Activated CD4-positive, alpha-beta memory T cell treated with anti-CD3 and anti-CD28 coated beads, Interleukin-2, amount 10 ng/mL, durations not matched to agents 7 days and 5 days (primary cell): Measurements from ENCODE around the gene SATB2. TPM values are rescaled to one million over a fixed set of nuclear protein-coding genes. Genes with fewer than 3 reads are reported as not detected.

Source experiments
- CTCF ChIA-PET: fragments of 350-600 bp; sonication (Branson Sonifier 250); formaldehyde crosslinking; loops from one replicate; lab custom pipeline; 2021; ENCODE audit warnings: antibody characterized with exemption, inconsistent platforms; lab: Charles Lee
- POLR2A ChIA-PET: fragments of 350-600 bp; sonication (Branson Sonifier 250); formaldehyde crosslinking; loops from one replicate; lab custom pipeline; 2021; ENCODE audit warnings: antibody characterized with exemption; lab: Charles Lee
- DNase-seq: peaks from one replicate; pipeline ENCODE4 v3.0.0-alpha.2; 2020
- H3K27ac Mint-ChIP-seq: one replicate; pipeline ENCODE4 v1.8.0; 2021; ENCODE audit warnings: mild to moderate bottlenecking, mixed read lengths
- H3K27me3 Mint-ChIP-seq: one replicate; pipeline ENCODE4 v1.8.0; 2021; ENCODE audit warnings: mixed read lengths
- H3K36me3 Mint-ChIP-seq: one replicate; pipeline ENCODE4 v1.8.0; 2021; ENCODE audit warnings: low read depth, mixed read lengths
- H3K4me1 Mint-ChIP-seq: one replicate; pipeline ENCODE4 v1.8.0; 2021; ENCODE audit warnings: mixed read lengths
- H3K4me3 Mint-ChIP-seq: one replicate; pipeline ENCODE4 v1.8.0; 2021; ENCODE audit warnings: mild to moderate bottlenecking, mixed read lengths
- H3K9me3 Mint-ChIP-seq: one replicate; pipeline ENCODE4 v1.8.0; 2021; ENCODE audit warnings: mixed read lengths
- total RNA-seq, 2 experiments: library from RNA; stranded (reverse); gene quantifications; one replicate each; pipeline ENCODE4 v1.2.3, GENCODE V29; 2021

The SATB2 gene
- total RNA-seq, 2 experiments from 2014 or later = 0.13 to 0.18 TPM

GRCh38 chr2:199439066-199439465 is 18.7 kb downstream of the SATB2 start:
- H3K4me1 Mint-ChIP-seq = no peaks in the 10 kb centered on the region
- H3K9me3 Mint-ChIP-seq = no peaks in the 10 kb centered on the region
- no peaks in the 10 kb centered on the region for H3K36me3 Mint-ChIP-seq
- peaks cover 10% of the 10 kb centered on the region for H3K27me3 Mint-ChIP-seq
- ChIA-PET CTCF (interaction anchor here (1.5 kb wide), 1 partner anchor 124 kb away, joined by 3 read pairs; no protein-coding TSS in a partner anchor), POLR2A (no interaction called here)
- DNase-seq = no peak
- H3K27ac Mint-ChIP-seq = no peak overlapping the region
- H3K4me3 Mint-ChIP-seq = no peak overlapping the region

GRCh38 chr2:199434555-199434954 is 23.2 kb downstream of the SATB2 start:
- Mint-ChIP-seq H3K36me3 (no peaks in the 10 kb centered on the region), H3K4me1 (no peaks in the 10 kb centered on the region), H3K27me3 (peaks cover 7% of the 10 kb centered on the region), H3K27ac (no peak overlapping the region), H3K9me3 (no peaks in the 10 kb centered on the region), H3K4me3 (no peak overlapping the region)
- no peak for DNase-seq
- POLR2A ChIA-PET = no interaction called here
- CTCF ChIA-PET = no interaction called here

- CTCF ChIA-PET = no interaction called here
- POLR2A ChIA-PET = no interaction called here
- Mint-ChIP-seq H3K27me3 (peaks cover 7% of the 10 kb centered on the region), H3K4me1 (no peaks in the 10 kb centered on the region), H3K27ac (no peak overlapping the region), H3K4me3 (no peak overlapping the region), H3K36me3 (no peaks in the 10 kb centered on the region), H3K9me3 (no peaks in the 10 kb centered on the region)
- no peak for DNase-seq
These were observed 24.4 kb downstream of the SATB2 start for GRCh38 chr2:199433204-199433832.

- H3K27ac Mint-ChIP-seq = no peak overlapping the region
- CTCF ChIA-PET = no interaction called here
These were observed 26.0 kb downstream of the SATB2 start for GRCh38 chr2:199431746-199432213.

GRCh38 chr2:199430214-199430613 is 27.5 kb downstream of the SATB2 start:
- Mint-ChIP-seq H3K4me3 (no peak overlapping the region), H3K4me1 (no peaks in the 10 kb centered on the region), H3K9me3 (no peaks in the 10 kb centered on the region), H3K27ac (no peak overlapping the region), H3K36me3 (no peaks in the 10 kb centered on the region), H3K27me3 (peaks cover 4% of the 10 kb centered on the region)
- ChIA-PET POLR2A (no interaction called here), CTCF (no interaction called here)
- no peak for DNase-seq

More at GRCh38 chr2:199431746-199432213, 26.0 kb downstream of the SATB2 start:
- no peak for DNase-seq
- POLR2A ChIA-PET = no interaction called here
- H3K4me1 Mint-ChIP-seq = no peaks in the 10 kb centered on the region
- peaks cover 7% of the 10 kb centered on the region for H3K27me3 Mint-ChIP-seq
- no peaks in the 10 kb centered on the region for H3K9me3 Mint-ChIP-seq
- no peaks in the 10 kb centered on the region for H3K36me3 Mint-ChIP-seq
- no peak overlapping the region for H3K4me3 Mint-ChIP-seq

GRCh38 chr2:199428291-199428690 is 29.4 kb downstream of the SATB2 start:
- Mint-ChIP-seq H3K4me1 (no peaks in the 10 kb centered on the region), H3K27ac (no peak overlapping the region), H3K9me3 (no peaks in the 10 kb centered on the region), H3K4me3 (no peak overlapping the region), H3K36me3 (no peaks in the 10 kb centered on the region), H3K27me3 (peaks cover under 1% of the 10 kb centered on the region)
- CTCF ChIA-PET = no interaction called here
- POLR2A ChIA-PET = no interaction called here
- DNase-seq = no peak

GRCh38 chr2:199424160-199424559 is 33.6 kb downstream of the SATB2 start:
- Mint-ChIP-seq H3K27me3 (no peaks in the 10 kb centered on the region), H3K36me3 (no peaks in the 10 kb centered on the region), H3K9me3 (no peaks in the 10 kb centered on the region), H3K4me1 (no peaks in the 10 kb centered on the region), H3K27ac (no peak overlapping the region), H3K4me3 (no peak overlapping the region)
- ChIA-PET POLR2A (no interaction called here), CTCF (no interaction called here)
- DNase-seq = no peak

- H3K27ac Mint-ChIP-seq = no peak overlapping the region
- ChIA-PET POLR2A (no interaction called here), CTCF (no interaction called here)
- no peak for DNase-seq
- H3K4me3 Mint-ChIP-seq = no peak overlapping the region
- no peaks in the 10 kb centered on the region for H3K9me3 Mint-ChIP-seq
- H3K4me1 Mint-ChIP-seq = no peaks in the 10 kb centered on the region
- no peaks in the 10 kb centered on the region for H3K36me3 Mint-ChIP-seq
- H3K27me3 Mint-ChIP-seq = no peaks in the 10 kb centered on the region
These were observed 38.3 kb downstream of the SATB2 start for GRCh38 chr2:199419428-199419827.

GRCh38 chr2:199414465-199414864 is 43.3 kb downstream of the SATB2 start:
- H3K9me3 Mint-ChIP-seq = no peaks in the 10 kb centered on the region
- H3K4me1 Mint-ChIP-seq = no peaks in the 10 kb centered on the region
- H3K27ac Mint-ChIP-seq = no peak overlapping the region
- H3K36me3 Mint-ChIP-seq = no peaks in the 10 kb centered on the region
- no peak overlapping the region for H3K4me3 Mint-ChIP-seq
- POLR2A ChIA-PET = no interaction called here
- no peak for DNase-seq
- H3K27me3 Mint-ChIP-seq = no peaks in the 10 kb centered on the region
- CTCF ChIA-PET = no interaction called here

- no peaks in the 10 kb centered on the region for H3K4me1 Mint-ChIP-seq
- DNase-seq = no peak
- no peak overlapping the region for H3K4me3 Mint-ChIP-seq
- no peaks in the 10 kb centered on the region for H3K27me3 Mint-ChIP-seq
- ChIA-PET CTCF (no interaction called here), POLR2A (no interaction called here)
- no peak overlapping the region for H3K27ac Mint-ChIP-seq
- no peaks in the 10 kb centered on the region for H3K36me3 Mint-ChIP-seq
- H3K9me3 Mint-ChIP-seq = no peaks in the 10 kb centered on the region
These were observed 43.7 kb downstream of the SATB2 start for GRCh38 chr2:199414001-199414400.

- CTCF ChIA-PET = no interaction called here
- POLR2A ChIA-PET = no interaction called here
- no peaks in the 10 kb centered on the region for H3K9me3 Mint-ChIP-seq
- H3K36me3 Mint-ChIP-seq = no peaks in the 10 kb centered on the region
- DNase-seq = no peak
- H3K27me3 Mint-ChIP-seq = peaks cover 3% of the 10 kb centered on the region
- H3K4me1 Mint-ChIP-seq = no peaks in the 10 kb centered on the region
- no peak overlapping the region for H3K27ac Mint-ChIP-seq
- no peak overlapping the region for H3K4me3 Mint-ChIP-seq
These were observed 47.8 kb downstream of the SATB2 start for GRCh38 chr2:199409759-199410529.

GRCh38 chr2:199407421-199407820 is 50.3 kb downstream of the SATB2 start:
- no peaks in the 10 kb centered on the region for H3K36me3 Mint-ChIP-seq

GRCh38 chr2:199405241-199405640 is 52.5 kb downstream of the SATB2 start:
- DNase-seq = no peak
- Mint-ChIP-seq H3K4me3 (no peak overlapping the region), H3K9me3 (no peaks in the 10 kb centered on the region), H3K4me1 (no peaks in the 10 kb centered on the region), H3K27me3 (peaks cover 3% of the 10 kb centered on the region), H3K36me3 (no peaks in the 10 kb centered on the region), H3K27ac (no peak overlapping the region)
- ChIA-PET POLR2A (no interaction called here), CTCF (no interaction called here)

More at GRCh38 chr2:199407421-199407820, 50.3 kb downstream of the SATB2 start:
- ChIA-PET POLR2A (no interaction called here), CTCF (no interaction called here)
- no peak for DNase-seq
- H3K27me3 Mint-ChIP-seq = peaks cover 3% of the 10 kb centered on the region
- no peaks in the 10 kb centered on the region for H3K9me3 Mint-ChIP-seq
- H3K27ac Mint-ChIP-seq = no peak overlapping the region
- H3K4me1 Mint-ChIP-seq = no peaks in the 10 kb centered on the region
- H3K4me3 Mint-ChIP-seq = no peak overlapping the region
